Testis (tissue), 3 donors: ENCODE results near the gene CCDC188. TPM values are rescaled to one million over a fixed set of nuclear protein-coding genes. Genes with fewer than 3 reads are reported as not detected.
A peak's percentile ranks its signal among the peaks of the same experiment; 100 is the strongest.

Source experiments
- DNase-seq: peaks from one replicate; pipeline ENCODE4 v3.0.0-alpha.2; 2019
- H3K27ac ChIP-seq, 2 donors: fragments of 200-600 bp; sonication (generic); one replicate each; pipeline ENCODE4 v1.5.1; 2019
- H3K27me3 ChIP-seq: fragments of 200-600 bp; sonication (generic); one replicate; pipeline ENCODE4 v1.5.1; 2019
- H3K36me3 ChIP-seq: fragments of 200-600 bp; sonication (generic); one replicate; pipeline ENCODE4 v1.5.1; 2017; ENCODE audit warnings: low read depth; ENCODE audit errors: missing control alignments
- H3K4me1 ChIP-seq: fragments of 200-600 bp; sonication (generic); one replicate; pipeline ENCODE4 v1.5.1; 2019
- H3K4me3 ChIP-seq, 2 donors: fragments of 200-600 bp; sonication (generic); one replicate each; pipeline ENCODE4 v1.5.1; 2017 to 2019
- H3K9me3 ChIP-seq: fragments of 200-600 bp; sonication (generic); one replicate; pipeline ENCODE4 v1.5.1; 2017
- CTCF ChIP-seq, 3 experiments: fragments of 450-650 bp in 2 of 3; fragments of 200-600 bp in 1 of 3; sonication (generic) in 1 of 3; IDR thresholded peaks; one replicate each; pipeline ENCODE4 v1.5.1; 2016 to 2019; ENCODE audit warnings: antibody characterized with exemption in 3 of 3, mild to moderate bottlenecking in 2 of 3, moderate library complexity in 1 of 3
- POLR2A ChIP-seq: fragments of 450-650 bp; IDR thresholded peaks from one replicate; pipeline ENCODE4 v1.6.1; 2017; ENCODE audit warnings: antibody characterized with exemption, mild to moderate bottlenecking, moderate library complexity
- WGBS, 2 donors: methylation state at CpG; one replicate each; pipeline ENCODE4 v1.1.5; 2018; 5-methylcytosine and 5-hydroxymethylcytosine counted together
- intact Hi-C: fragments of 100-400 bp; cut with DNase I; formaldehyde crosslinking; loops from one replicate; pipeline ENCODE4 v1.15.1; 2023; ENCODE audit warnings: low total_unique reads
- polyA plus RNA-seq: library from polyadenylated mRNA; stranded (reverse); fragments of 350-450 nt; fragmentation: Illumina TruSeq; extraction: RNeasy Lipid Tissue Mini Kit (QIAGEN cat#74804); gene quantifications from one replicate; pipeline ENCODE4 v1.2.3, GENCODE V29; 2014; ENCODE audit warnings: low read depth, low replicate concordance; ENCODE audit not compliant: insufficient read depth
- total RNA-seq, 2 donors: library from RNA; depleted of rRNA; stranded (reverse); fragments of >200 nt; gene quantifications; one replicate each; pipeline ENCODE4 v1.2.3, GENCODE V29; 2016

Gene CCDC188
- total and polyA plus RNA-seq, 3 donors from 2014 or later: 12.2 to 46.5 (median 33.1) TPM

- intact Hi-C loops: no loop called here
Measured at GRCh38 chr22:20126284-20127029, 24.4 kb downstream of the CCDC188 start.

GRCh38 chr22:20125201-20126174 lies 25.4 kb downstream of the CCDC188 start:
- 82 to 89% methylated on average over 27 to 32 of the region's 32 CpGs for WGBS, 2 donors
- intact Hi-C loops: no loop called here

More at GRCh38 chr22:20126284-20127029, 24.4 kb downstream of the CCDC188 start:
- WGBS, 2 donors: 82 to 84% methylated on average over 15 to 19 of the region's 19 CpGs
- Histone ChIP-seq H3K36me3 (no peaks in the 10 kb centered on the region), H3K4me3 (no peak overlapping the region), H3K27ac (no peak overlapping the region), H3K27me3 (no peaks in the 10 kb centered on the region), H3K9me3 (no peaks in the 10 kb centered on the region), H3K4me1 (peaks cover 18% of the 10 kb centered on the region)
- TF ChIP-seq CTCF (IDR thresholded peaks at IDR 0.05) (no peak), POLR2A (no peak)
- DNase-seq: no peak

GRCh38 chr22:20124083-20124787 lies 26.6 kb downstream of the CCDC188 start:
- H3K4me3 ChIP-seq: no peak overlapping the region
- no peak overlapping the region for H3K27ac ChIP-seq
- no peaks in the 10 kb centered on the region for H3K27me3 ChIP-seq
- intact Hi-C loops: no loop called here
- 82 to 87% methylated on average over 5 to 11 of the region's 11 CpGs for WGBS, 2 donors
- H3K4me1 ChIP-seq: peaks cover 7% of the 10 kb centered on the region
- DNase-seq: no peak
- TF ChIP-seq POLR2A: no peak
- TF ChIP-seq CTCF (IDR thresholded peaks at IDR 0.05): no peak
- no peaks in the 10 kb centered on the region for H3K36me3 ChIP-seq
- no peaks in the 10 kb centered on the region for H3K9me3 ChIP-seq

More at GRCh38 chr22:20125201-20126174, 25.4 kb downstream of the CCDC188 start:
- H3K9me3 ChIP-seq: no peaks in the 10 kb centered on the region
- H3K27me3 ChIP-seq: no peaks in the 10 kb centered on the region
- H3K36me3 ChIP-seq: no peaks in the 10 kb centered on the region
- H3K4me3 ChIP-seq: no peak overlapping the region
- peak overlapping the region in 1 of 2 donors; percentile 17 for H3K27ac ChIP-seq
- DNase-seq: peak; percentile 77
- peaks cover 14% of the 10 kb centered on the region for H3K4me1 ChIP-seq
- TF ChIP-seq POLR2A: no peak
- TF ChIP-seq CTCF (IDR thresholded peaks at IDR 0.05): no peak

GRCh38 chr22:20123366-20124082 lies 27.3 kb downstream of the CCDC188 start:
- no peak for TF ChIP-seq POLR2A
- no peak for TF ChIP-seq CTCF (IDR thresholded peaks at IDR 0.05)
- H3K27me3 ChIP-seq: no peaks in the 10 kb centered on the region
- H3K9me3 ChIP-seq: no peaks in the 10 kb centered on the region
- WGBS, 2 donors: 89 to 97% methylated on average over 13 of the region's 13 CpGs
- H3K4me3 ChIP-seq: no peak overlapping the region
- peaks cover 15% of the 10 kb centered on the region for H3K4me1 ChIP-seq
- H3K36me3 ChIP-seq: no peaks in the 10 kb centered on the region
- intact Hi-C loops: no loop called here
- H3K27ac ChIP-seq: no peak overlapping the region
- DNase-seq: no peak
